Left lung (tissue), 10 donors: ENCODE data around the gene SBK3. TPM values are rescaled to one million over a fixed set of nuclear protein-coding genes. Genes with fewer than 3 reads are reported as not detected.
A peak's percentile ranks its signal among the peaks of the same experiment; 100 is the strongest.

ENCODE experiments used
- ATAC-seq: fragments of 200-7000 bp; cut with Tn5 transposase; one replicate; pipeline ENCODE4 v1.9.1; 2020; ENCODE audit warnings: moderate library complexity
- DNase-seq, 4 donors: peaks; one replicate each; pipeline ENCODE4 v3.0.0-alpha.2; 2013 to 2020
- H3K27ac ChIP-seq, 2 donors: fragments of 200-600 bp; sonication (generic) in 1 of 2; one replicate each; pipeline versions ENCODE4 v1.5.0 to v1.8.0; 2020 to 2021
- H3K27me3 ChIP-seq, 2 donors: fragments of 200-600 bp; sonication (generic) in 1 of 2; one replicate each; pipeline versions ENCODE4 v1.5.0 to v1.8.0; 2020 to 2021
- H3K36me3 ChIP-seq, 2 donors: fragments of 200-600 bp; sonication (generic) in 1 of 2; one replicate each; pipeline versions ENCODE4 v1.5.0 to v1.8.0; 2020 to 2021
- H3K4me1 ChIP-seq, 2 donors: fragments of 200-600 bp; one replicate each; pipeline ENCODE4 v1.8.0; 2021
- H3K4me3 ChIP-seq, 2 donors: fragments of 200-600 bp; sonication (generic) in 1 of 2; one replicate each; pipeline versions ENCODE4 v1.5.0 to v1.8.0; 2020 to 2021; ENCODE audit warnings: mild to moderate bottlenecking in 1 of 2
- H3K9me3 ChIP-seq, 2 donors: fragments of 200-600 bp; sonication (generic) in 1 of 2; one replicate each; pipeline versions ENCODE4 v1.5.0 to v1.8.0; 2020 to 2021
- CTCF ChIP-seq, 2 donors: fragments of 200-600 bp; sonication (generic) in 1 of 2; IDR thresholded peaks; one replicate each; pipeline versions ENCODE4 v1.5.0 to v1.8.0; 2021; ENCODE audit warnings: antibody characterized with exemption in 2 of 2
- intact Hi-C, 2 donors: fragments of 100-400 bp; cut with DNase I; formaldehyde crosslinking; loops; one replicate each; pipeline versions ENCODE4 v1.11.2 to v1.14.2; 2022
- polyA plus RNA-seq, 6 donors: library from polyadenylated mRNA; unstranded; fragments of 120-200 nt; gene quantifications; one replicate each; pipeline ENCODE4 v1.2.1, GENCODE V29; 2013; ENCODE audit not compliant: insufficient read length in 6 of 6
- total RNA-seq, 2 donors: library from RNA; stranded (reverse); fragmentation: NEBNext Ultra II Directional; extraction: Animal tissue kit (Norgen Biotek cat#: 25700); gene quantifications; one replicate each; pipeline ENCODE4 v1.2.1, GENCODE V29; 2021
- donor health status: DM: no; HTN: yes; CAD: no.
- donor health status: DM: no; HTN: no; CAD: no.

SBK3 gene
- total and polyA plus RNA-seq, 8 donors = 0.26 to 1.7 (median 0.59) TPM

GRCh38 chr19:55492362-55492944 is 52.9 kb downstream of the SBK3 start:
- H3K4me1 ChIP-seq = no peaks in the 10 kb centered on the region
- ATAC-seq (no peak), DNase-seq (no peak)
- TF ChIP-seq CTCF (IDR thresholded peaks at IDR 0.05) = no peak
- H3K36me3 ChIP-seq = no peaks in the 10 kb centered on the region
- H3K27ac ChIP-seq = no peak overlapping the region
- H3K27me3 ChIP-seq = peaks cover 0 to 61% of the 10 kb centered on the region in 2 donors
- intact Hi-C loops = no loop called here
- no peak overlapping the region for H3K4me3 ChIP-seq
- no peaks in the 10 kb centered on the region for H3K9me3 ChIP-seq

- ATAC-seq (no peak), DNase-seq (peak in 1 of 4 donors; percentile 51)
- Histone ChIP-seq H3K9me3 (no peaks in the 10 kb centered on the region), H3K36me3 (no peaks in the 10 kb centered on the region), H3K27me3 (peaks cover 0 to 61% of the 10 kb centered on the region in 2 donors), H3K4me3 (no peak overlapping the region), H3K4me1 (peaks cover under 1 to 6% of the 10 kb centered on the region in 2 donors), H3K27ac (no peak overlapping the region)
- no peak for TF ChIP-seq CTCF (IDR thresholded peaks at IDR 0.05)
- intact Hi-C loops = no loop called here
Measured at GRCh38 chr19:55491546-55492360, 53.6 kb downstream of the SBK3 start.

Other genes starting within 250 kb of the SBK3 start
- 10 to 100 TPM; 13.3 to 29.5 TPM for gene TMEM150B, start 220.2 kb downstream of the SBK3 start, total RNA-seq
- 1 to 10 TPM in 1 of 6 donors, under 1 TPM in 5; 0.49 to 1.2 (median 0.82) TPM for gene TMEM150B, start 220.2 kb downstream of the SBK3 start, polyA plus RNA-seq
- gene KMT5C, start 205.7 kb downstream of the SBK3 start, total RNA-seq = 10 to 100 TPM; 12.9 to 15.5 TPM
- gene KMT5C, start 205.7 kb downstream of the SBK3 start, polyA plus RNA-seq = 10 to 100 TPM; 20.8 to 27.6 (median 22.4) TPM
- under 1 TPM in 1 of 2 donors, not detected in 1; 0.24 TPM for gene COX6B2, start 190.8 kb downstream of the SBK3 start, total RNA-seq
- gene COX6B2, start 190.8 kb downstream of the SBK3 start, polyA plus RNA-seq = under 1 TPM; 0.20 to 0.75 (median 0.59) TPM
- not detected for gene GARIN5B, start 182.3 kb downstream of the SBK3 start, total RNA-seq
- gene GARIN5B, start 182.3 kb downstream of the SBK3 start, polyA plus RNA-seq = under 1 TPM in 2 of 6 donors, not detected in 4; 0.04 to 0.06 TPM
- gene IL11, start 175.1 kb downstream of the SBK3 start, total RNA-seq = under 1 TPM; 0.10 to 0.44 TPM
- gene IL11, start 175.1 kb downstream of the SBK3 start, polyA plus RNA-seq = under 1 TPM; 0.16 to 0.90 (median 0.43) TPM
- 1 to 10 TPM in 1 of 2 donors, not detected in 1; 9.3 TPM for gene TMEM190, start 168.7 kb downstream of the SBK3 start, total RNA-seq
- 10 to 100 TPM in 1 of 6 donors, 1 to 10 TPM in 5; 1.2 to 15.6 (median 4.5) TPM for gene TMEM190, start 168.7 kb downstream of the SBK3 start, polyA plus RNA-seq
- 10 to 100 TPM; 25.3 to 33.9 TPM for gene TMEM238, start 161.3 kb downstream of the SBK3 start, total RNA-seq
- 1 to 10 TPM in 2 of 6 donors, under 1 TPM in 4; 0.48 to 1.9 (median 0.67) TPM for gene TMEM238, start 161.3 kb downstream of the SBK3 start, polyA plus RNA-seq
- gene RPL28, start 159.6 kb downstream of the SBK3 start, total RNA-seq = 1,000 to 10,000 TPM; 1,601 to 1,774 TPM
- 1,000 to 10,000 TPM; 1,216 to 1,673 (median 1,335) TPM for gene RPL28, start 159.6 kb downstream of the SBK3 start, polyA plus RNA-seq
- gene UBE2S, start 137.8 kb downstream of the SBK3 start, total RNA-seq = 10 to 100 TPM; 26.5 to 39.1 TPM
- 10 to 100 TPM; 27.4 to 71.2 (median 35.7) TPM for gene UBE2S, start 137.8 kb downstream of the SBK3 start, polyA plus RNA-seq
- gene SHISA7, start 102.2 kb downstream of the SBK3 start, total RNA-seq = not detected
- gene SHISA7, start 102.2 kb downstream of the SBK3 start, polyA plus RNA-seq = under 1 TPM; 0.11 to 0.23 (median 0.20) TPM
- 10 to 100 TPM; 36.2 to 49.4 TPM for gene ISOC2, start 83.9 kb downstream of the SBK3 start, total RNA-seq
- 10 to 100 TPM; 23.8 to 38.3 (median 29.6) TPM for gene ISOC2, start 83.9 kb downstream of the SBK3 start, polyA plus RNA-seq
- gene C19orf85, start 80.8 kb downstream of the SBK3 start, total RNA-seq = not detected
- not detected for gene C19orf85, start 80.8 kb downstream of the SBK3 start, polyA plus RNA-seq
- gene ZNF628, start 68.9 kb downstream of the SBK3 start, total RNA-seq = 1 to 10 TPM; 8.7 to 9.5 TPM
- 1 to 10 TPM; 1.6 to 5.4 (median 2.8) TPM for gene ZNF628, start 68.9 kb downstream of the SBK3 start, polyA plus RNA-seq
- 10 to 100 TPM; 22.9 to 37.2 TPM for gene NAT14, start 60.4 kb downstream of the SBK3 start, total RNA-seq
- gene NAT14, start 60.4 kb downstream of the SBK3 start, polyA plus RNA-seq = 10 to 100 TPM; 34.7 to 46.6 (median 41.3) TPM
- 10 to 100 TPM in 1 of 2 donors, 1 to 10 TPM in 1; 5.3 to 45.9 TPM for gene SSC5D, start 57.1 kb downstream of the SBK3 start, total RNA-seq
- 10 to 100 TPM in 1 of 6 donors, 1 to 10 TPM in 5; 4.1 to 12.7 (median 8.0) TPM for gene SSC5D, start 57.1 kb downstream of the SBK3 start, polyA plus RNA-seq
- not detected for gene SBK2, start 8.4 kb downstream of the SBK3 start, total RNA-seq
- gene SBK2, start 8.4 kb downstream of the SBK3 start, polyA plus RNA-seq = under 1 TPM in 1 of 6 donors, not detected in 5; 0.20 TPM
- 10 to 100 TPM; 12.8 to 14.7 TPM for gene ZNF579, start 35.3 kb upstream of the SBK3 start, total RNA-seq
- gene ZNF579, start 35.3 kb upstream of the SBK3 start, polyA plus RNA-seq = 10 to 100 TPM; 10.7 to 13.9 (median 12.5) TPM
- gene FIZ1, start 54.0 kb upstream of the SBK3 start, total RNA-seq = 10 to 100 TPM; 11.0 to 14.4 TPM
- gene FIZ1, start 54.0 kb upstream of the SBK3 start, polyA plus RNA-seq = 10 to 100 TPM; 16.7 to 22.6 (median 19.6) TPM
- gene ZNF524, start 54.7 kb upstream of the SBK3 start, total RNA-seq = 10 to 100 TPM; 22.3 to 22.4 TPM
- 1 to 10 TPM; 4.9 to 9.0 (median 6.9) TPM for gene ZNF524, start 54.7 kb upstream of the SBK3 start, polyA plus RNA-seq
- 10 to 100 TPM; 13.7 to 16.1 TPM for gene ZNF865, start 60.1 kb upstream of the SBK3 start, total RNA-seq
- gene ZNF865, start 60.1 kb upstream of the SBK3 start, polyA plus RNA-seq = 10 to 100 TPM in 2 of 6 donors, 1 to 10 TPM in 4; 5.9 to 12.2 (median 8.4) TPM
- gene ZNF784, start 79.0 kb upstream of the SBK3 start, total RNA-seq = 1 to 10 TPM; 6.0 to 8.0 TPM
- 10 to 100 TPM in 1 of 6 donors, 1 to 10 TPM in 5; 8.3 to 11.6 (median 8.9) TPM for gene ZNF784, start 79.0 kb upstream of the SBK3 start, polyA plus RNA-seq
- gene ZNF580, start 95.5 kb upstream of the SBK3 start, total RNA-seq = 10 to 100 TPM; 33.8 to 34.7 TPM
- gene ZNF580, start 95.5 kb upstream of the SBK3 start, polyA plus RNA-seq = 10 to 100 TPM; 35.8 to 49.5 (median 44.2) TPM
- gene ZNF581, start 98.1 kb upstream of the SBK3 start, total RNA-seq = 10 to 100 TPM; 14.5 to 19.5 TPM
- gene ZNF581, start 98.1 kb upstream of the SBK3 start, polyA plus RNA-seq = 10 to 100 TPM; 24.2 to 32.3 (median 28.8) TPM
- gene CCDC106, start 102.7 kb upstream of the SBK3 start, total RNA-seq = 10 to 100 TPM in 1 of 2 donors, 1 to 10 TPM in 1; 9.7 to 15.1 TPM
- 10 to 100 TPM; 11.0 to 16.8 (median 14.7) TPM for gene CCDC106, start 102.7 kb upstream of the SBK3 start, polyA plus RNA-seq
- gene U2AF2, start 109.5 kb upstream of the SBK3 start, total RNA-seq = 100 to 1,000 TPM; 123 to 145 TPM
- 100 to 1,000 TPM; 160 to 213 (median 176) TPM for gene U2AF2, start 109.5 kb upstream of the SBK3 start, polyA plus RNA-seq
- 100 to 1,000 TPM; 114 to 120 TPM for gene EPN1, start 129.7 kb upstream of the SBK3 start, total RNA-seq
- gene EPN1, start 129.7 kb upstream of the SBK3 start, polyA plus RNA-seq = 100 to 1,000 TPM in 1 of 6 donors, 10 to 100 TPM in 5; 67.7 to 104 (median 88.6) TPM
- not detected for gene NLRP9, start 192.9 kb upstream of the SBK3 start, total RNA-seq
- gene NLRP9, start 192.9 kb upstream of the SBK3 start, polyA plus RNA-seq = under 1 TPM in 1 of 6 donors, not detected in 5; 0.08 TPM
- not detected for gene RFPL4A, start 213.6 kb upstream of the SBK3 start, total RNA-seq
- under 1 TPM in 1 of 6 donors, not detected in 5; 0.34 TPM for gene RFPL4A, start 213.6 kb upstream of the SBK3 start, polyA plus RNA-seq
- gene RFPL4AL1, start 223.6 kb upstream of the SBK3 start, total RNA-seq = not detected
- gene RFPL4AL1, start 223.6 kb upstream of the SBK3 start, polyA plus RNA-seq = under 1 TPM in 2 of 6 donors, not detected in 4; 0.18 to 0.19 TPM